Colonic mucosa (tissue), 4 donors: ENCODE results near the gene EXOC4. TPM values are rescaled to one million over a fixed set of nuclear protein-coding genes. Genes with fewer than 3 reads are reported as not detected.
"Not testable (repeated sequence)": the region's sequence is repeated elsewhere in the genome, so short reads cannot be mapped to it uniquely, and the experiment has no call there.

Experiments used
- DNase-seq: peaks from one replicate; pipeline ENCODE4 v3.0.0-alpha.2; 2020
- H3K27ac ChIP-seq: fragments of 200-600 bp; one replicate; pipeline ENCODE4 v1.8.0; 2021
- H3K27me3 ChIP-seq: fragments of 200-600 bp; one replicate; pipeline ENCODE4 v1.8.0; 2021
- H3K36me3 ChIP-seq: fragments of 200-600 bp; one replicate; pipeline ENCODE4 v1.8.0; 2021
- H3K4me1 ChIP-seq: fragments of 200-600 bp; one replicate; pipeline ENCODE4 v1.8.0; 2021; ENCODE audit warnings: mild to moderate bottlenecking
- H3K4me3 ChIP-seq: fragments of 200-600 bp; one replicate; pipeline ENCODE4 v1.8.0; 2021
- H3K9ac ChIP-seq, 2 donors: one replicate each; pipeline ENCODE4 v1.7.0; 2013; ENCODE audit warnings: control low read depth in 2 of 2, low read depth in 2 of 2, low read length in 2 of 2
- H3K9me3 ChIP-seq: fragments of 200-600 bp; one replicate; pipeline ENCODE4 v1.8.0; 2021
- intact Hi-C: fragments of 100-400 bp; cut with DNase I; formaldehyde crosslinking; loops from one replicate; pipeline ENCODE4 v1.14.1; 2022
- total RNA-seq, 2 donors: library from RNA; stranded (reverse); fragmentation: NEBNext Ultra II Directional in 1 of 2; extraction: Animal tissue kit (Norgen Biotek cat#: 25700) in 1 of 2; gene quantifications; one replicate each; pipeline ENCODE4 v1.2.1, GENCODE V29; 2021
- TF ChIP-seq, protein P1 (sequence below): fragments of 200-600 bp; IDR thresholded peaks from one replicate; pipeline ENCODE4 v1.8.0; 2022; ENCODE audit warnings: antibody characterized with exemption, mild to moderate bottlenecking
- donor health status: healthy.
- donor health status: DM: no; HTN: no; CAD: no.
- donor health status: DM: no; HTN: no; CAD: no.

Gene EXOC4
- total RNA-seq, 2 donors from 2014 or later: 61.1 to 73.3 TPM

DNA sequence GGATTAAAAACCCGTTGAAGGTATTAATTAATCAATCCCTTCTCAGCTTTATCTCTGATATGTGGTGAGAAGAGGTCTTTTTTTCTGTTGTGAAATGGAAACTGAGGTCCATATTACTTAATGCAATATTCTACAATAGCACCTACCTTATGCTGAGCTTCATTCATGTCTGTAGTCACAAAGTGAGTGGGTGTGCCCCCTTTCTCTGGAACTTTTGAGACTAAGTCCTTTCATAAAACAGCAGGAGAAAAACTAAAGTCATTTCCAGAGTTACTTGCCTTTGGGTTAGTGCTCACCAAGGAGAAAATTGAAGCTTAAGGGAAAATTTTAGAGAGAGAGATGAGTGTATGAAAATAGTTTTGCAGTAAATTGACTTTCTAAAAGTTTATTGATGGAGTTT is 61.2 kb downstream of the EXOC4 start:
- H3K4me1 ChIP-seq: no peaks in the 10 kb centered on the region
- no peaks in the 10 kb centered on the region for H3K9me3 ChIP-seq
- H3K9ac ChIP-seq: no peak overlapping the region
- no peaks in the 10 kb centered on the region for H3K36me3 ChIP-seq
- no peaks in the 10 kb centered on the region for H3K27me3 ChIP-seq
- intact Hi-C loops: no loop called here
- TF ChIP-seq, protein P1, sequence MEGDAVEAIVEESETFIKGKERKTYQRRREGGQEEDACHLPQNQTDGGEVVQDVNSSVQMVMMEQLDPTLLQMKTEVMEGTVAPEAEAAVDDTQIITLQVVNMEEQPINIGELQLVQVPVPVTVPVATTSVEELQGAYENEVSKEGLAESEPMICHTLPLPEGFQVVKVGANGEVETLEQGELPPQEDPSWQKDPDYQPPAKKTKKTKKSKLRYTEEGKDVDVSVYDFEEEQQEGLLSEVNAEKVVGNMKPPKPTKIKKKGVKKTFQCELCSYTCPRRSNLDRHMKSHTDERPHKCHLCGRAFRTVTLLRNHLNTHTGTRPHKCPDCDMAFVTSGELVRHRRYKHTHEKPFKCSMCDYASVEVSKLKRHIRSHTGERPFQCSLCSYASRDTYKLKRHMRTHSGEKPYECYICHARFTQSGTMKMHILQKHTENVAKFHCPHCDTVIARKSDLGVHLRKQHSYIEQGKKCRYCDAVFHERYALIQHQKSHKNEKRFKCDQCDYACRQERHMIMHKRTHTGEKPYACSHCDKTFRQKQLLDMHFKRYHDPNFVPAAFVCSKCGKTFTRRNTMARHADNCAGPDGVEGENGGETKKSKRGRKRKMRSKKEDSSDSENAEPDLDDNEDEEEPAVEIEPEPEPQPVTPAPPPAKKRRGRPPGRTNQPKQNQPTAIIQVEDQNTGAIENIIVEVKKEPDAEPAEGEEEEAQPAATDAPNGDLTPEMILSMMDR: no peak
- DNase-seq: no peak
- H3K27ac ChIP-seq: no peak overlapping the region
- H3K4me3 ChIP-seq: no peak overlapping the region

DNA sequence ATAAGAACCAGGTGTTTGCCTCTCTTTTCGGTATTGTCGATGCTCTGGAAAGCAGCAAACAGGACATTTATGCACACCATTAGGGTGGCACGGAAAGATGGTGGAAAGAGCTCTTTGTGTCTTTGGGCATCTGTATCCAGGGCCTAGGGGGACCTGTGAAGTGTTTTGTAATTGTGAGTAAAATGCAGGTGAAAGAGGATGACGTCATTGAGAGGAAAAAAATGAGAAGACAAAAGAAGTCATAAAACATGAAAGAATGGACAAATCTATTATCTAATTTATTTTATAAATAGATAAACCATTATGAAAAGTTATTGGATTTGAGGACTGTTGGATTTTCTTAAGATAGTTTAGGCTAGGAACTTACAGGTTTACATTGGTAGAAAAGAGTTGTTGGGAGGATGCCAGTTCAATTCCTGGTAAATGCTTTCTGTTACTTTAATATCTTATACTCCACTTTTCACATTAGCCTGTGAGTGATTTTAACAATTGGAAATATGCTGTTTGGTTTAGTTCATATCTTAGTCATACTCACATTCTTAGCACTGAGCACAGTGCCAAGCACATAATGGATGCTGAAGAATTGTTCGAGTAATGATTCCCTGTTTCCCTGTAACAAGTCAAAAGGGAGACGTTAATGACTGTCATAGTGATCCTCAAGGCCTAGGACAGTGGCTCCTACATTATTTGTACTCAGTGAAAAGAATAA is 62.6 kb downstream of the EXOC4 start:
- no peaks in the 10 kb centered on the region for H3K36me3 ChIP-seq
- no peaks in the 10 kb centered on the region for H3K27me3 ChIP-seq
- no peak overlapping the region for H3K27ac ChIP-seq
- no peak overlapping the region for H3K4me3 ChIP-seq
- H3K4me1 ChIP-seq: no peaks in the 10 kb centered on the region
- no peak overlapping the region for H3K9ac ChIP-seq
- no peak for DNase-seq
- H3K9me3 ChIP-seq: no peaks in the 10 kb centered on the region
- TF ChIP-seq, protein P1: no peak
- intact Hi-C loops: no loop called here

DNA sequence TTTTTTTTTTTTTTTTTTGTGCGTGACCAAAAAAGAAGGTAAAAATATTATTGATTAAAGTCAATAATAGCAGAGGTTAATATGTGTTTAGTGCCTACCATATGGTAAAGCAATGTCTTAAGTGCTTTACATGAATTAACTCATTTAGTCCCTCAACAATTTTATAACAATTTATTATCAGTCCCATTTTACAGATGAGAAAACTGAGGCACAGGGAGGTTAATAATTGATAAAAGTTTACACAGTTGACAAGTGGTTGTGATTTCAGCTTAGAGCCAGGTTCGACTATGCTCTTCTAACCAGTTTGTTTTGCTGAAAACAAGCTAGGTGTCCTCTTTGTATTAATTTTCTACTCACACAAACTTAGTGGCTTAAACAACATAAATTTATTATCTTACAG is 67.0 kb downstream of the EXOC4 start:
- Histone ChIP-seq H3K4me3 (no peak overlapping the region), H3K36me3 (no peaks in the 10 kb centered on the region), H3K27ac (no peak overlapping the region), H3K9ac (no peak overlapping the region), H3K4me1 (no peaks in the 10 kb centered on the region), H3K27me3 (no peaks in the 10 kb centered on the region), H3K9me3 (no peaks in the 10 kb centered on the region)
- TF ChIP-seq, protein P1: no peak
- intact Hi-C loops: no loop called here
- no peak for DNase-seq

DNA sequence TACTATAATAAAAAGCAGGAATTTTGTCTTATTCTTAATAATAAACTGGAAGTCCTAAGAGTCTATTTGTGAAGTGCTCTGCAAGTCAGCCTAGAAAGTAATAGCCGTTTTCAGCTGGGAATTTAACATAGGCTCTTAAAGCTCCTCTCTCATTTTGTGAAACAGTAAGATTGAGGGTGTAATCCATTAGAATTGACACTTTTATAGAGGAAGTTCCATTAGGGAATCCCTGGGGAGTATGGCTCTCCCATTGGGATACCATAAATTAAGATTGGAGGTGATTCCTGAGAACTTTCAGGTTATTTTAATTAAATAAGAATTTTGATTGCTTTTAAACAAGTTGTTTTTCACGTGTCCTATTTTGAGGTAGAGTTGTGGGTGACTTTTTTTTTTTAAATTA is 68.0 kb downstream of the EXOC4 start:
- Histone ChIP-seq H3K27me3 (no peaks in the 10 kb centered on the region), H3K9me3 (no peaks in the 10 kb centered on the region), H3K36me3 (no peaks in the 10 kb centered on the region), H3K4me1 (no peaks in the 10 kb centered on the region), H3K9ac (no peak overlapping the region), H3K4me3 (no peak overlapping the region), H3K27ac (no peak overlapping the region)
- DNase-seq: no peak
- intact Hi-C loops: no loop called here
- TF ChIP-seq, protein P1: no peak

DNA sequence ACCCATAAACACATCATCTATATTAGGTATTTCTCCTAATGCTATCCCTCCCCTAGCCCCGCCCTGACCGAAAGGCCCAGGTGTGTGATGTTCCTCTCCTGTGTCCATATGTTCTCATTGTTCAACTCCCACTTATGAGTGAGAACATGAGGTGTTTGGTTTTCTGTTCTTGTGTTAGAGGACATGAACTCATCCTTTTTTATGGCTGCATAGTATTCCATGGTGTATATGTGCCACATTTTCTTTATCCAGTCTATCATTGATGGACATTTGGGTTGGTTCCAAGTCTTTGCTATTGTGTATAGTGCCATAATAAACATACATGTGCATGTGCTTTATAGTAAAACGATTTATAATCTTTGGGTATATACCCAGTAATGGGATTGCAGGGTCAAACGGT is 68.5 kb downstream of the EXOC4 start:
- H3K27ac ChIP-seq, H3K9ac ChIP-seq, H3K36me3 ChIP-seq, intact Hi-C loops, H3K9me3 ChIP-seq, H3K4me1 ChIP-seq, DNase-seq, H3K27me3 ChIP-seq, H3K4me3 ChIP-seq: not testable (repeated sequence)

DNA sequence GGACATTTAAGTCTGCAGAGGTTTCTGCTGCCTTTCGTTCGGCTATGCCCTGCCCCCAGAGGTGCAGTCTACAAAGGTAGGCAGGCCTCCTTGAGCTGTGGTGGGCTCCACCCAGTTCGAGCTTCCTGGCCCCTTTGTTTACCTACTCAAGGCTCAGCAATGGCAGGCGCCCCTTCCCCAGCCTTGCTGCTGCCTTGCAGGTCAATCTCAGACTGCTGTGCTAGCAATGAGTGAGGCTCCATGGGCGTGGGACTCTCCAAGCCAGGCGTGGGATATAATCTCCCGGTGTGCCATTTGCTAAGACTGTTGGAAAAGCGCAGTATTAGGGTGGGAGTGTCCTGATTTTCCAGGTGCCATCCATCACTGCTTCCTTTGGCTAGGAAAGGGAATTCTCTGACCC is 73.9 kb downstream of the EXOC4 start:
- DNase-seq, H3K27ac ChIP-seq, H3K9ac ChIP-seq, H3K27me3 ChIP-seq, H3K4me1 ChIP-seq, intact Hi-C loops, H3K4me3 ChIP-seq, H3K9me3 ChIP-seq, H3K36me3 ChIP-seq: not testable (repeated sequence)

DNA sequence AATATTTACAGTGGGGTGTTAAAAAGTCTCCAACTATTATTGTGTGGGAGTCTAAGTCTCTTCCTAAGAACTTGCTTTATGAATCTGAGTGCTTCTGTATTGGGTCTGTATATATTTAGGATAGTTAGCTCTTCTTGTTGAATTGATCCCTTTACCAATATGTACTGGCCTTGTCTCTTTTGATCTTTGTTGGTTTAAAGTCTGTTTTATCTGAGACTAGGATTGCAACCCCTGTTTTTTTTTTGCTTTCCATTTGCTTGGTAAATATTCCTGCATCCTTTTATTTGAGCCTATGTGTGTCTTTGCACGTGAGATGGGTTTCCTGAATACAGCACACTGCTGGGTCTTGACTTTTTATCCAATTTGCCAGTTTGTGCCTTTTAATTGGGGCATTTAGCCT is 75.1 kb downstream of the EXOC4 start:
- H3K4me3 ChIP-seq, H3K9me3 ChIP-seq, H3K9ac ChIP-seq, H3K27ac ChIP-seq, DNase-seq, H3K4me1 ChIP-seq, intact Hi-C loops, H3K36me3 ChIP-seq, H3K27me3 ChIP-seq: not testable (repeated sequence)
